ENCODE results near the gene TSHR. TPM values are rescaled to one million over a fixed set of nuclear protein-coding genes. Genes with fewer than 3 reads are reported as not detected.

The TSHR gene
- total RNA-seq, 6 donors from 2014 or later, result 1.4 TPM; not detected in 5

GRCh38 chr14:81068176-81068782 lies 112.9 kb downstream of the TSHR start:
- ATAC-seq (ENCODE audit: low FRiP score in 2 of 2), result no peak
- H3K9me3 ChIP-seq, result peaks cover 0 to 2% (median 0%) of the 10 kb centered on the region in 4 donors
- WGBS, 2 donors, result 89 to 91% methylated on average over 2 of the region's 2 CpGs
- H3K36me3 ChIP-seq, result no peaks in the 10 kb centered on the region
- TF ChIP-seq POLR2AphosphoS5 (IDR thresholded peaks at IDR 0.05), result no peak
- no peak for TF ChIP-seq POLR2A (IDR thresholded peaks at IDR 0.05)
- TF ChIP-seq CTCF (IDR thresholded peaks at IDR 0.05), result no peak
- no peak for TF ChIP-seq EP300 (IDR thresholded peaks at IDR 0.05)
- H3K4me1 ChIP-seq, result no peaks in the 10 kb centered on the region
- H3K27ac ChIP-seq, result no peak overlapping the region
- no peak for DNase-seq
- H3K27me3 ChIP-seq, result no peaks in the 10 kb centered on the region
- H3K4me3 ChIP-seq, result no peak overlapping the region

GRCh38 chr14:81070511-81070910 lies 115.1 kb downstream of the TSHR start:
- peaks cover 0 to 2% (median 0%) of the 10 kb centered on the region in 4 donors for H3K9me3 ChIP-seq
- no peak overlapping the region for H3K4me3 ChIP-seq
- DNase-seq, result no peak
- no peak for ATAC-seq (ENCODE audit: low FRiP score in 2 of 2)
- no peaks in the 10 kb centered on the region for H3K36me3 ChIP-seq
- H3K27me3 ChIP-seq, result no peaks in the 10 kb centered on the region
- WGBS, 2 donors, result 78 to 87% methylated on average over 2 of the region's 2 CpGs
- TF ChIP-seq POLR2A (IDR thresholded peaks at IDR 0.05), result no peak
- TF ChIP-seq EP300 (IDR thresholded peaks at IDR 0.05), result no peak
- TF ChIP-seq POLR2AphosphoS5 (IDR thresholded peaks at IDR 0.05), result no peak
- TF ChIP-seq CTCF (IDR thresholded peaks at IDR 0.05), result no peak
- no peaks in the 10 kb centered on the region for H3K4me1 ChIP-seq
- H3K27ac ChIP-seq, result no peak overlapping the region

GRCh38 chr14:81085596-81085995 lies 130.2 kb downstream of the TSHR start:
- ATAC-seq (ENCODE audit: low FRiP score in 2 of 2) (no peak), DNase-seq (no peak)
- 70 to 74% methylated on average over 3 of the region's 3 CpGs for WGBS, 2 donors
- Histone ChIP-seq H3K4me1 (no peaks in the 10 kb centered on the region), H3K27ac (no peak overlapping the region), H3K27me3 (no peaks in the 10 kb centered on the region), H3K36me3 (no peaks in the 10 kb centered on the region), H3K9me3 (no peaks in the 10 kb centered on the region), H3K4me3 (no peak overlapping the region)
- TF ChIP-seq CTCF (IDR thresholded peaks at IDR 0.05) (no peak), EP300 (IDR thresholded peaks at IDR 0.05) (no peak), POLR2A (IDR thresholded peaks at IDR 0.05) (no peak), POLR2AphosphoS5 (IDR thresholded peaks at IDR 0.05) (no peak)

- Histone ChIP-seq H3K9me3 (no peaks in the 10 kb centered on the region), H3K4me3 (no peak overlapping the region), H3K27ac (no peak overlapping the region), H3K36me3 (no peaks in the 10 kb centered on the region), H3K4me1 (no peaks in the 10 kb centered on the region), H3K27me3 (no peaks in the 10 kb centered on the region)
- ATAC-seq (ENCODE audit: low FRiP score in 2 of 2), result no peak
- no peak for DNase-seq
- 67 to 68% methylated on average over 3 of the region's 3 CpGs for WGBS, 2 donors
- TF ChIP-seq CTCF (IDR thresholded peaks at IDR 0.05), result no peak
- no peak for TF ChIP-seq POLR2A (IDR thresholded peaks at IDR 0.05)
- no peak for TF ChIP-seq POLR2AphosphoS5 (IDR thresholded peaks at IDR 0.05)
- no peak for TF ChIP-seq EP300 (IDR thresholded peaks at IDR 0.05)
Observed at GRCh38 chr14:81087230-81087629, 131.8 kb downstream of the TSHR start.

GRCh38 chr14:81091139-81091538 lies 135.7 kb downstream of the TSHR start:
- DNase-seq, result no peak
- Histone ChIP-seq H3K4me3 (no peak overlapping the region), H3K9me3 (no peaks in the 10 kb centered on the region), H3K27ac (no peak overlapping the region), H3K4me1 (no peaks in the 10 kb centered on the region), H3K27me3 (no peaks in the 10 kb centered on the region), H3K36me3 (no peaks in the 10 kb centered on the region)
- no peak for TF ChIP-seq POLR2AphosphoS5 (IDR thresholded peaks at IDR 0.05)
- TF ChIP-seq POLR2A (IDR thresholded peaks at IDR 0.05), result no peak
- no peak for TF ChIP-seq CTCF (IDR thresholded peaks at IDR 0.05)
- ATAC-seq (ENCODE audit: low FRiP score in 2 of 2), result no peak
